Thyroid gland (tissue), 4 donors: ENCODE results near the gene COL28A1.

ENCODE experiments used
- POLR2A ChIP-seq, 2 donors: fragments of 450-650 bp; IDR thresholded peaks; one replicate each; pipeline ENCODE4 v1.6.1; 2017; ENCODE audit warnings: antibody characterized with exemption in 2 of 2, mild to moderate bottlenecking in 2 of 2, moderate library complexity in 1 of 2
- TF ChIP-seq, protein P1 (sequence below), 6 experiments: fragments of 200-600 bp in 3 of 6; fragments of 450-650 bp in 3 of 6; sonication (generic) in 3 of 6; IDR thresholded peaks; one replicate each; pipeline ENCODE4 v1.5.1; 2016 to 2019; ENCODE audit warnings: antibody characterized with exemption in 6 of 6, mild to moderate bottlenecking in 2 of 6, inconsistent platforms in 1 of 6, moderate library complexity in 1 of 6

DNA sequence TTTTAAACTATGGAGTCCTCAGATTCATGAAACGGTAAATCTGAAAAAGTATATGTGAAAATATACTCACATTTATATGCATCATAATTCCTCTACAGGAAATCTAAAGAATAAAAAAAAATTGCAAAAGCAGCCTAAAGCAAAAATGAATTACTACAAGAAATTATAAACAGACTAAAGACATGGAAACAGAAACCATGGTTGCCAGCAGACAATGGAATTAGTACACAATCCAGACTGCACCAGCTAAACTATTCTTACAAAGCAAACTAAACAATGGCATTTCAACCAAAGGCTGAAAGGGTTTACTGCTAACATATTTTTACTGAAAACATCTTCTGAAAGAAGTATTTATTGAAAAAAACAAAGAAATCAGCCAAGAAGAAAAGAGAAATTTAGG is 51.6 kb downstream of the COL28A1 start:
- TF ChIP-seq, protein P1, sequence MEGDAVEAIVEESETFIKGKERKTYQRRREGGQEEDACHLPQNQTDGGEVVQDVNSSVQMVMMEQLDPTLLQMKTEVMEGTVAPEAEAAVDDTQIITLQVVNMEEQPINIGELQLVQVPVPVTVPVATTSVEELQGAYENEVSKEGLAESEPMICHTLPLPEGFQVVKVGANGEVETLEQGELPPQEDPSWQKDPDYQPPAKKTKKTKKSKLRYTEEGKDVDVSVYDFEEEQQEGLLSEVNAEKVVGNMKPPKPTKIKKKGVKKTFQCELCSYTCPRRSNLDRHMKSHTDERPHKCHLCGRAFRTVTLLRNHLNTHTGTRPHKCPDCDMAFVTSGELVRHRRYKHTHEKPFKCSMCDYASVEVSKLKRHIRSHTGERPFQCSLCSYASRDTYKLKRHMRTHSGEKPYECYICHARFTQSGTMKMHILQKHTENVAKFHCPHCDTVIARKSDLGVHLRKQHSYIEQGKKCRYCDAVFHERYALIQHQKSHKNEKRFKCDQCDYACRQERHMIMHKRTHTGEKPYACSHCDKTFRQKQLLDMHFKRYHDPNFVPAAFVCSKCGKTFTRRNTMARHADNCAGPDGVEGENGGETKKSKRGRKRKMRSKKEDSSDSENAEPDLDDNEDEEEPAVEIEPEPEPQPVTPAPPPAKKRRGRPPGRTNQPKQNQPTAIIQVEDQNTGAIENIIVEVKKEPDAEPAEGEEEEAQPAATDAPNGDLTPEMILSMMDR (IDR thresholded peaks at IDR 0.05) = no peak
- TF ChIP-seq POLR2A (IDR thresholded peaks at IDR 0.05) = no peak
